HG02642 (cell line): Measurements from ENCODE around the gene GPC5.
"Not testable (repeated sequence)": the region's sequence is repeated elsewhere in the genome, so short reads cannot be mapped to it uniquely, and the experiment has no call there.

Experiments
- ATAC-seq: cut with Tn5 transposase; IDR thresholded peaks from one replicate; pipeline ENCODE4 v1.9.1; 2021; ENCODE audit warnings: mild to moderate bottlenecking; ENCODE audit not compliant: unreplicated experiment, poor library complexity

GPC5 gene

GRCh38 chr13:92196591-92197256 lies 798.3 kb downstream of the GPC5 start:
- no peak for ATAC-seq

GRCh38 chr13:92197669-92198068 lies 799.2 kb downstream of the GPC5 start:
- no peak for ATAC-seq

DNA sequence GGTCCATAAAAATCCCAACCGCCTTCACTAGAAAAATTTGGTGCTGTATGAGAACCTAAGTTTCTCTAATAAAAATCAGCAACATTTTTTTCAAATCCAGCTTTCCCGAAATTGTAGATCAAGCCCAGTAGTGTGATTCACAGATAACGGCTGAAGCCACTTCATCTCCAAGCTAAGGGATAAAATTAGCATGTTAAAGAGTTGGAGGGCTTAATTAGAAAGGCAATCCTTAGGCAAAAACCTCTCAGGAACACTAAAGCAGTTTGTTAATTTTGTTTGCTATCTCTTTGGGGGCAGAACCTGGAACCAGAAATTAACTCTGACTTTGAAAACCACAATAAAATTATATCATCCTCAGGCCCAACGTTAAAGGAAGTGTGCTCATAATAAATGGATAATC lies 820.2 kb downstream of the GPC5 start:
- ATAC-seq, result no peak

- ATAC-seq, result no peak
Observed at GRCh38 chr13:92221916-92222315, 823.5 kb downstream of the GPC5 start.

GRCh38 chr13:92224052-92224821 lies 825.8 kb downstream of the GPC5 start:
- ATAC-seq, result no peak

- ATAC-seq, result no peak
Observed at GRCh38 chr13:92224825-92225224, 826.4 kb downstream of the GPC5 start.

- no peak for ATAC-seq
Observed at GRCh38 chr13:92225861-92226260, 827.4 kb downstream of the GPC5 start.

- no peak for ATAC-seq
Observed at GRCh38 chr13:92232871-92233270, 834.5 kb downstream of the GPC5 start.

- ATAC-seq, result no peak
Observed at GRCh38 chr13:92251671-92252210, 853.3 kb downstream of the GPC5 start.

DNA sequence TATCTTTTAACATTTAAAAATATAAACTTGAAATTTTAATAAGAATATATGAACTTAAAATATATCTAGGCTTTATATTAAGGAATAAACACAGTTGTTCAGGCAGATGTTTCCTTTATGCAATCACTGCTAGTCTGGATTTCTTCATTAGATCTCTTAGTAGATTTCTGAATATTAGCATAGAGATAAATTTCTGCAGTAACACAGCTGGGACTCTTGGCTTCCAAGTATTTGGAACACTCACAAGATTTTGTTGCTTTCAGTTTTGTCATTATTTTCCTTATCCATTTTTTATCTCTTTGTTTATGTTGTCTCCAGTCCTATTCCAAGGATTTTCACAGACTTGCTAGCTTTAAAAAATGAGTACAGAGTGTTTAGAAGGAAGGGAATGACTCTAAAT lies 857.1 kb downstream of the GPC5 start:
- ATAC-seq, result no peak

GRCh38 chr13:92256211-92256610 lies 857.8 kb downstream of the GPC5 start:
- no peak for ATAC-seq

- ATAC-seq, result no peak
Observed at GRCh38 chr13:92259046-92259445, 860.6 kb downstream of the GPC5 start.

GRCh38 chr13:92259523-92259922 lies 861.1 kb downstream of the GPC5 start:
- ATAC-seq, result no peak

GRCh38 chr13:92260363-92260762 lies 861.9 kb downstream of the GPC5 start:
- no peak for ATAC-seq

DNA sequence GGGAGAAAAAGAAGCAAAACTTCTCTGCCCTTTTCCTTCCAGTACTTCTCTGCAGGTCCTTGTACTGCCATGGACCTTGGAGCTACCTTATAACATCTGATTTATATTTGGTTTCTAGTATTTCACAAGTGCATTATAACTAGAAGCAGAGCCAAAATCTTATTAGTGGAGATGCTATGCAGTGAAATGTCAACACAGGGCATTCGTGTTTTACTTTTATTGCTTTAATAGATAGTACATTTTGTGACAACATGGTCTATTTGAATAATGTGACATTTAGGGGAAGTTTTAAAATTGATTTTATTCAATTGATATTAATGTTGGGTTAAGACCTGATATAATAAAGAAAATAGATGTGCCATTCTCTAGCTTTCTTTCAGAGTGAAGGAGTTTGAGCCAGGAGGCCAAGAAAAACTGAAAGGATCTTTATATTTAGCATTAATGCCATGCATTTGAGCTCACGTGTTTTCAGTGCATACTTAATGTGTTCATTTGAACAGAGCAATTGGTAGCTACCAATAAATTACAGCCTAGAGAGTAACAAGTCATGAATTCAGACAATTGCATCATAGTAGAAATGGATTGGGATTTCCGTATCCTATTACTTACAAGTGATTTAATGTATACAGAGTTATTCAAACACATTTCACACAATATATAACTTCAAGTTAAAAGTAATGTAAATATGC lies 863.8 kb downstream of the GPC5 start:
- no peak for ATAC-seq

DNA sequence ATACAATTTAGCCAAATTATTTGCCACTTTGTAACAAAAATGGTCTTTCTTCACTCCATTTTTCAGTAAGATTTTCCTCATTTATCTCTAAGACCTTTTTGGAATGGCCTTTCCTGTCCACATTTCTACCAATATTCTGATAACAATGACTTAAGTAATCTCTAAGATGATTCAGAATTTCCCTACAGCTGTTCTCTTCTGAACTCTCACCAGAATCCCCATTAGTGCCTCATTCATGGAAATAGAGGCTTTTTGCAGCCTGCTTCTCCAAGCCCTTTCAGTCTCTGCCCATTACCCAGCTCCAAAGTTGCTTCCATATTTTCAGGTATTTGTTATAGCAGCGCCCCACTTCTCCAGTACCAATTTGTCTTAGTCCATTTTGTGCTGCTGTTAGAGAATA lies 867.0 kb downstream of the GPC5 start:
- no peak for ATAC-seq

GRCh38 chr13:92270990-92271389 lies 872.6 kb downstream of the GPC5 start:
- ATAC-seq, result no peak

DNA sequence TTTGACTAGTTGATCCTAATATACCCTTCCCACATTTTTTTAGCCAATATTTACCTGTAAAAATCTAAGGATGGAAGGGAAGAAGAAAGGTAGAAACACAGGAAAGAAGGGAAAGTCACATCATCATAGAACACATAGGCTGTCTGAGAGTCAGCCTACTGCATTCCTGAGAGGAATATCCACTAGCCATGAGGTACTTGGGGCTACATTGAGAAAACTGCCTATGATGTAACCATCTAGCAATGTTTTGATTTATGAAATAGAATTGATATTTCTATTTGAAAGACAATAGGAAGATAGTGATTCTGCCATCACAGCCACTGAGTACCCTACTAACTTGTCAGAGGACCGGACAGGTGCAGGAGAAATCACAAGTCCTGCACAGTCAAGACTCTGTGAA lies 873.8 kb downstream of the GPC5 start:
- ATAC-seq, result no peak

- not testable (repeated sequence) for ATAC-seq
Observed at GRCh38 chr13:92280986-92281385, 882.6 kb downstream of the GPC5 start.

DNA sequence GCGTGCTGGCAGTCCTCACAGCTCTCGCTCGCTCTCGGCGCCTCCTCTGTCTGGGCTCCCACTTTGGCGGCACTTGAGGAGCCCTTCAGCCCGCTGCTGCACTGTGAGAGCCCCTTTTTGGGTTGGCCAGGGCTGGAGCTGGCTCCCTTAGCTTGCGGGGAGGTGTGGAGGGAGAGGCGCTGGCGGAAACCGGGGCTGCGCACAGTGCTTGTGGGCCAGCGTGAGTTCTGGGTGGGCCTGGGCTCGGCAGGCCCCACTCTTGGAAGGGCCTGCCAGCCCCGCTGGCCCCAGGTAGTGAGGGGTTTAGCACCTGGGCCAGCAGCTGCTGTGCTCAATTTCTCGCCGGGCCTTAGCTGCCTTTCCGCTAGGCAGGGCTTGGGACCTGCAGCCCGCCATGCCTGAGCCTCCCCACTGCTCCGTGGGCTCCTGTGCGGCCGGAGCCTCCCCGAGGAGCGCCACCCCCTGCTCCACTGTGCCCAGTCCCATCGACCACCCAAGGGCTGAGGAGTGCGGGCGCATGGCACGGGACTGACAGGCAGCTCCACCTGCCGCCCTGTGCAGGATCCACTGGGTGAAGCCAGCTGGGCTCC lies 892.4 kb downstream of the GPC5 start:
- ATAC-seq, result not testable (repeated sequence)

GRCh38 chr13:92294533-92294932 lies 896.1 kb downstream of the GPC5 start:
- ATAC-seq, result not testable (repeated sequence)
